ENCODE data around the gene PECR.
"Not testable (repeated sequence)": the region's sequence is repeated elsewhere in the genome, so short reads cannot be mapped to it uniquely, and the experiment has no call there.

PECR gene

GRCh38 chr2:216021768-216022565, 59.6 kb downstream of the PECR start:
- no peak for DNase-seq

GRCh38 chr2:216018709-216019108, 62.9 kb downstream of the PECR start:
- DNase-seq, result no peak

GRCh38 chr2:216017365-216017764, 64.2 kb downstream of the PECR start:
- DNase-seq, result peak; percentile 62

GRCh38 chr2:216016581-216016980, 65.0 kb downstream of the PECR start:
- DNase-seq, result no peak

- peak; percentile 35 for DNase-seq
These were observed 65.7 kb downstream of the PECR start for GRCh38 chr2:216015722-216016464.

GRCh38 chr2:216014986-216015385, 66.6 kb downstream of the PECR start:
- DNase-seq, result no peak

- DNase-seq, result no peak
These were observed 67.6 kb downstream of the PECR start for GRCh38 chr2:216014006-216014405.

- peak; percentile 95 for DNase-seq
These were observed 68.3 kb downstream of the PECR start, which contains the start of gene MREG for GRCh38 chr2:216013080-216013909. TSS of gene MREG (minus strand) at chr2:216013551. CDS start at chr2:216013327, 224 bp downstream.

GRCh38 chr2:216012830-216013079, 68.9 kb downstream of the PECR start:
- no peak for DNase-seq

- peak; percentile 15 for DNase-seq
These were observed 69.3 kb downstream of the PECR start for GRCh38 chr2:216012133-216012829.

GRCh38 chr2:216009215-216009614, 72.4 kb downstream of the PECR start:
- not testable (repeated sequence) for DNase-seq

GRCh38 chr2:216008387-216008786, 73.2 kb downstream of the PECR start:
- peak; percentile 26 for DNase-seq

- DNase-seq, result peak; percentile 74
These were observed 75.4 kb downstream of the PECR start for GRCh38 chr2:216006164-216006663.

- DNase-seq, result peak; percentile 94
These were observed 76.8 kb downstream of the PECR start for GRCh38 chr2:216004697-216005283.

GRCh38 chr2:216003876-216004696, 77.5 kb downstream of the PECR start:
- DNase-seq, result peak; percentile 59

GRCh38 chr2:216002693-216003092, 78.9 kb downstream of the PECR start:
- no peak for DNase-seq

- peak; percentile 64 for DNase-seq
These were observed 79.4 kb downstream of the PECR start for GRCh38 chr2:216002101-216002678.

- peak; percentile 51 for DNase-seq
These were observed 80.2 kb downstream of the PECR start for GRCh38 chr2:216001216-216002100.

- no peak for DNase-seq
These were observed 83.0 kb downstream of the PECR start for GRCh38 chr2:215998636-215999035.

- DNase-seq, result no peak
These were observed 84.4 kb downstream of the PECR start for GRCh38 chr2:215997219-215997618.
